Measurements from ENCODE around the gene ACSBG1.
A peak's percentile ranks its signal among the peaks of the same experiment; 100 is the strongest.

ACSBG1 gene

GRCh38 chr15:78265752-78266224, 31.4 kb upstream of the ACSBG1 start:
- no peaks in the 10 kb centered on the region for H3K36me3 ChIP-seq (replicated peaks; ENCODE audit: insufficient read depth, low read length)
- no peak overlapping the region for H3K4me3 ChIP-seq (ENCODE audit: low read length)
- no peaks in the 10 kb centered on the region for H3K4me1 ChIP-seq (ENCODE audit: low read length)
- no peaks in the 10 kb centered on the region for H3F3A ChIP-seq (ENCODE audit: insufficient read depth, low read length)
- TF ChIP-seq CTCF (IDR thresholded peaks at IDR 0.05; ENCODE audit: low read length), result no peak
- TF ChIP-seq EZH2phosphoT487 (IDR thresholded peaks at IDR 0.05; ENCODE audit: low read length), result no peak
- TF ChIP-seq EZH2 (optimal IDR thresholded peaks at IDR 0.05; ENCODE audit: low read depth, low read length), result no peak
- H3K79me2 ChIP-seq (ENCODE audit: low read length), result no peaks in the 10 kb centered on the region
- no peak overlapping the region for H3K27ac ChIP-seq (ENCODE audit: low read length)
- no peaks in the 10 kb centered on the region for H3K9me3 ChIP-seq (replicated peaks; ENCODE audit: insufficient read depth, low read length)
- no peak overlapping the region for H3K9ac ChIP-seq (ENCODE audit: low read length)
- H3K9me2 ChIP-seq (replicated peaks; ENCODE audit: insufficient read depth, low read length), result no peaks in the 10 kb centered on the region
- no peak overlapping the region for H3K4me2 ChIP-seq (ENCODE audit: low read depth, low read length)
- peaks cover 10% of the 10 kb centered on the region for H3K27me3 ChIP-seq (replicated peaks; ENCODE audit: insufficient read depth, low read length)
- H2AFZ ChIP-seq (ENCODE audit: low read length), result no peak overlapping the region
- no peaks in the 10 kb centered on the region for H4K20me1 ChIP-seq (ENCODE audit: insufficient read depth, low read length)
- no peak for DNase-seq

GRCh38 chr15:78265137-78265460, 30.7 kb upstream of the ACSBG1 start:
- Histone ChIP-seq H3K9me3 (replicated peaks; ENCODE audit: insufficient read depth, low read length) (no peaks in the 10 kb centered on the region), H4K20me1 (ENCODE audit: insufficient read depth, low read length) (no peaks in the 10 kb centered on the region), H2AFZ (ENCODE audit: low read length) (peak overlapping the region; percentile 61; the same call in 1 of the 2 replicates), H3K4me1 (ENCODE audit: low read length) (no peaks in the 10 kb centered on the region), H3K4me3 (ENCODE audit: low read length) (0 out of 2 replicates have a peak overlapping the region, but pooled peaks have one; percentile 31), H3K9me2 (replicated peaks; ENCODE audit: insufficient read depth, low read length) (no peaks in the 10 kb centered on the region), H3K4me2 (ENCODE audit: low read depth, low read length) (peak overlapping the region; percentile 55; the same call in 1 of the 2 replicates), H3K27me3 (replicated peaks; ENCODE audit: insufficient read depth, low read length) (peaks cover 10% of the 10 kb centered on the region), H3K9ac (ENCODE audit: low read length) (no peak overlapping the region), H3F3A (ENCODE audit: insufficient read depth, low read length) (no peaks in the 10 kb centered on the region), H3K27ac (ENCODE audit: low read length) (no peak overlapping the region), H3K79me2 (ENCODE audit: low read length) (no peaks in the 10 kb centered on the region), H3K36me3 (replicated peaks; ENCODE audit: insufficient read depth, low read length) (no peaks in the 10 kb centered on the region)
- TF ChIP-seq EZH2 (optimal IDR thresholded peaks at IDR 0.05; ENCODE audit: low read depth, low read length) (no peak), CTCF (IDR thresholded peaks at IDR 0.05; ENCODE audit: low read length) (no peak), EZH2phosphoT487 (IDR thresholded peaks at IDR 0.05; ENCODE audit: low read length) (no peak)
- no peak for DNase-seq

- H3K27me3 ChIP-seq (replicated peaks; ENCODE audit: insufficient read depth, low read length), result peaks cover 10% of the 10 kb centered on the region
- no peak within 1 kb of the TSS for H3K9ac ChIP-seq (ENCODE audit: low read length)
- no peaks in the 10 kb centered on the region for H3K79me2 ChIP-seq (ENCODE audit: low read length)
- no peak within 1 kb of the TSS for H3K27ac ChIP-seq (ENCODE audit: low read length)
- H3K9me2 ChIP-seq (replicated peaks; ENCODE audit: insufficient read depth, low read length), result no peaks in the 10 kb centered on the region
- H3K4me2 ChIP-seq (ENCODE audit: low read depth, low read length), result peak within 1 kb of the TSS; percentile 55; the same call in 1 of the 2 replicates
- peak within 1 kb of the TSS; percentile 31; the same call in 1 of the 2 replicates for H3K4me3 ChIP-seq (ENCODE audit: low read length)
- DNase-seq, result no peak
- H3F3A ChIP-seq (ENCODE audit: insufficient read depth, low read length), result no peaks in the 10 kb centered on the region
- TF ChIP-seq EZH2 (optimal IDR thresholded peaks at IDR 0.05; ENCODE audit: low read depth, low read length), result no peak
- no peak for TF ChIP-seq CTCF (IDR thresholded peaks at IDR 0.05; ENCODE audit: low read length)
- TF ChIP-seq EZH2phosphoT487 (IDR thresholded peaks at IDR 0.05; ENCODE audit: low read length), result no peak
- no peaks in the 10 kb centered on the region for H4K20me1 ChIP-seq (ENCODE audit: insufficient read depth, low read length)
- no peaks in the 10 kb centered on the region for H3K9me3 ChIP-seq (replicated peaks; ENCODE audit: insufficient read depth, low read length)
- H3K36me3 ChIP-seq (replicated peaks; ENCODE audit: insufficient read depth, low read length), result no peaks in the 10 kb centered on the region
- H2AFZ ChIP-seq (ENCODE audit: low read length), result peak within 1 kb of the TSS; percentile 61; the same call in 1 of the 2 replicates
- no peaks in the 10 kb centered on the region for H3K4me1 ChIP-seq (ENCODE audit: low read length)
These were observed 30.2 kb upstream of the ACSBG1 start, which contains the start of gene DNAJA4 for GRCh38 chr15:78264304-78265136. TSS of gene DNAJA4 (plus strand) at chr15:78264562. CDS start at chr15:78264764, 202 bp downstream.

Measured in MM.1S (cell line).